Ishikawa (cell line): ENCODE data around the gene LRRC28.
A peak's percentile ranks its signal among the peaks of the same experiment; 100 is the strongest.

Experiments used
- CEBPB ChIP-seq: IDR thresholded peaks from 2 replicates; pipeline ENCODE4 v1.6.1; 2012
- EGR1 ChIP-seq: IDR thresholded peaks from 2 replicates; pipeline ENCODE4 v1.6.1; 2012
- EP300 ChIP-seq: IDR thresholded peaks from 2 replicates; pipeline ENCODE4 v1.6.1; 2012; ENCODE audit warnings: borderline replicate concordance
- FOXM1 ChIP-seq: IDR thresholded peaks from 2 replicates; pipeline ENCODE4 v1.6.1; 2012; ENCODE audit warnings: low read depth, borderline replicate concordance
- MAX ChIP-seq: IDR thresholded peaks from 2 replicates; pipeline ENCODE4 v1.6.1; 2012
- RAD21 ChIP-seq: IDR thresholded peaks from 2 replicates; pipeline ENCODE4 v1.6.1; 2012; ENCODE audit warnings: low read depth
- REST ChIP-seq: IDR thresholded peaks from 2 replicates; pipeline ENCODE4 v1.6.1; 2012; ENCODE audit warnings: low read depth, mild to moderate bottlenecking
- TAF1 ChIP-seq: IDR thresholded peaks from 2 replicates; pipeline ENCODE4 v1.6.1; 2012; ENCODE audit warnings: low read depth, mild to moderate bottlenecking
- TCF12 ChIP-seq: IDR thresholded peaks from 2 replicates; pipeline ENCODE4 v1.6.1; 2012; ENCODE audit warnings: low read depth
- TEAD4 ChIP-seq: IDR thresholded peaks from 2 replicates; pipeline ENCODE4 v1.6.1; 2012
- USF1 ChIP-seq: IDR thresholded peaks from 2 replicates; pipeline ENCODE4 v1.6.1; 2012
- YY1 ChIP-seq: IDR thresholded peaks from 2 replicates; pipeline ENCODE4 v1.6.1; 2012; ENCODE audit warnings: low read depth
- ZBTB7A ChIP-seq: IDR thresholded peaks from 2 replicates; pipeline ENCODE4 v1.6.1; 2012; ENCODE audit warnings: low read depth

- TF ChIP-seq REST, result no peak
- 0 out of 2 replicates have a peak, but pooled peaks have one; percentile 3 for TF ChIP-seq RAD21
- TF ChIP-seq CEBPB, result peak; percentile 85
- peak; percentile 90 for TF ChIP-seq TEAD4
- no peak for TF ChIP-seq USF1
- no peak for TF ChIP-seq YY1
- 0 out of 2 replicates have a peak, but pooled peaks have one; percentile 16 for TF ChIP-seq MAX
- TF ChIP-seq EP300, result peak; percentile 97
- peak; percentile 96 for TF ChIP-seq TCF12
- peak; percentile 96 for TF ChIP-seq FOXM1
- peak; percentile 56; the same call in 1 of the 2 replicates for TF ChIP-seq EGR1
- TF ChIP-seq TAF1, result no peak
- TF ChIP-seq ZBTB7A, result no peak
Observed at GRCh38 chr15:99324082-99324620, 72.9 kb downstream of the LRRC28 start.
